Activated T-cell treated with anti-CD3 and anti-CD28 coated beads, Interleukin-2, amount 50 U/mL, for 4 hours (primary cell): Measurements from ENCODE around the gene MNS1. TPM values are rescaled to one million over a fixed set of nuclear protein-coding genes. Genes with fewer than 3 reads are reported as not detected.
"Not testable (repeated sequence)": the region's sequence is repeated elsewhere in the genome, so short reads cannot be mapped to it uniquely, and the experiment has no call there.

Experiments
- ATAC-seq, 2 donors: fragments of 200-7000 bp; cut with Tn5 transposase; one replicate each; pipeline ENCODE4 v1.10.0; 2021
- DNase-seq: peaks from one replicate; pipeline ENCODE4 v3.0.0-alpha.2; 2020
- H3K27me3 Mint-ChIP-seq: one replicate; pipeline ENCODE4 v1.8.0; 2021; ENCODE audit warnings: low read depth, mixed read lengths
- H3K36me3 Mint-ChIP-seq: one replicate; pipeline ENCODE4 v1.8.0; 2022; ENCODE audit warnings: mixed read lengths; ENCODE audit not compliant: insufficient read depth
- H3K4me1 Mint-ChIP-seq: one replicate; pipeline ENCODE4 v1.8.0; 2021; ENCODE audit warnings: low read depth, mixed read lengths
- H3K4me3 Mint-ChIP-seq: one replicate; pipeline ENCODE4 v1.8.0; 2021; ENCODE audit warnings: mild to moderate bottlenecking, moderate library complexity, mixed read lengths
- H3K9me3 Mint-ChIP-seq: one replicate; pipeline ENCODE4 v1.8.0; 2021; ENCODE audit warnings: mixed read lengths
- total RNA-seq, 3 donors: library from RNA; stranded (reverse); gene quantifications; one replicate each; pipeline ENCODE4 v1.2.1, GENCODE V29; 2021

Gene MNS1
- total RNA-seq = under 1 TPM in 2 of 3 donors, not detected in 1; 0.19 to 0.30 TPM

DNA sequence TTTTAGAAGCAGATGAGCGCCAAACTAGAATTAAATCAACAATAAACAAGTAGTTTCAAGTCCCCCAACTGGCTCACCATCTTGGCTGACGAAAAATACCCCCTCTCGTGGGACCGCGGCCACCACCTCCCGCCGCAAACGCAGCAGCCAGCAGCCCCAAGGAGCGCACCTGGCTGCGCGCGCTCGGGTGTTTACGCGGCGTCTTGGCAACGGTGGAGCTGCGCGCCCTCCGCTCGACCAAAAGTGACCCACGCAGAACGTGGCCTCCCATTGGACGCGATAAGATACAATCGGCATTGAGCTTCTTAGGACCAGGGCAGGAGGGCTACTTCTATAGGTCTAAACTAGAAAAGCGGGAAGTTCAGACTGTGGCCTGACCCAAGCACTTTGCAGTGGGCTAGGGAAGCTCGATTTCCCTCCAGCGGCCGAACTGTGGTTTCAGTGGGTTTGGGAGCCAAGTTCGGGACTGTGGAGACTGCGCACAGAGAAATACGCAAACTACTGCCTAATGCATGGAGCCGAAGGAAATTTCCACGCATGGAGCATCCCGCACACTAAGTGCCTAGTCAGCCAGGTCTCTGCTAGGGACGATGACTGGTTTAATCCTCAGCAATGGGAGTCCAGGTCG is at the start of gene MNS1:
Gene MNS1, minus strand, starts transcription at position 245 of the 628 bp plus-strand sequence. Its CDS starts 165 bp downstream, at position 80.
- Mint-ChIP-seq H3K36me3 (no peaks in the 10 kb centered on the region), H3K9me3 (no peaks in the 10 kb centered on the region), H3K4me3 (peak within 1 kb of the TSS; percentile 83), H3K4me1 (peaks cover 20% of the 10 kb centered on the region), H3K27me3 (peaks cover 26% of the 10 kb centered on the region)
- DNase-seq (peak; percentile 27), ATAC-seq (peak; percentile 97)

GRCh38 chr15:56496635-56497034 is 31.7 kb upstream of the MNS1 start:
- H3K4me1 Mint-ChIP-seq = peaks cover 3% of the 10 kb centered on the region
- peaks cover 17% of the 10 kb centered on the region for H3K27me3 Mint-ChIP-seq
- DNase-seq (no peak), ATAC-seq (peak; percentile 34 to 62)
- H3K9me3 Mint-ChIP-seq = no peaks in the 10 kb centered on the region
- H3K4me3 Mint-ChIP-seq = no peak overlapping the region
- no peaks in the 10 kb centered on the region for H3K36me3 Mint-ChIP-seq

DNA sequence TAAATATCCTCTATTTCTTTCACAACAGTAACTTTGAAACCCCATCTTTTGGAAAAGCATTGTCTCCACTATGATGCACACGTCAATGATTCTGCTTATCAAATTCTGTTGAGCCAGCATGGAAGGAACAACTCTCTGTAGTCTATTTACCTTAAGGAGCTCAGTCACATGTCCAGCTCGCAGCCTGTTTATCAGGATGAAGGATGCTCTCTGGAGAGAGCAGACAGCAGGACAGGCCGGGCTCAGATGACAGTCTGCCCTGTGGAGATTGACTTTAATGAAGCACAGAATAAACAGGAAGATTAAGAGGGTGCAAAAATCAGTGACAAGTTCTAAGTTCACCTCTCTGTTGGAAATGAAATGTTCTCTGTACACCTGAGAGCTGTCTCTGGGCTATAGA is 30.6 kb upstream of the MNS1 start:
- DNase-seq = no peak
- H3K27me3 Mint-ChIP-seq = peaks cover 17% of the 10 kb centered on the region
- no peak for ATAC-seq

GRCh38 chr15:56495053-56495452 is 30.1 kb upstream of the MNS1 start:
- Mint-ChIP-seq H3K9me3 (no peaks in the 10 kb centered on the region), H3K4me3 (no peak overlapping the region), H3K4me1 (peaks cover 3% of the 10 kb centered on the region), H3K36me3 (no peaks in the 10 kb centered on the region), H3K27me3 (peaks cover 13% of the 10 kb centered on the region)
- no peak for ATAC-seq
- no peak for DNase-seq

More for the DNA sequence above, 30.6 kb upstream of the MNS1 start:
- Mint-ChIP-seq H3K36me3 (no peaks in the 10 kb centered on the region), H3K9me3 (no peaks in the 10 kb centered on the region), H3K4me1 (peaks cover 3% of the 10 kb centered on the region), H3K4me3 (no peak overlapping the region)

DNA sequence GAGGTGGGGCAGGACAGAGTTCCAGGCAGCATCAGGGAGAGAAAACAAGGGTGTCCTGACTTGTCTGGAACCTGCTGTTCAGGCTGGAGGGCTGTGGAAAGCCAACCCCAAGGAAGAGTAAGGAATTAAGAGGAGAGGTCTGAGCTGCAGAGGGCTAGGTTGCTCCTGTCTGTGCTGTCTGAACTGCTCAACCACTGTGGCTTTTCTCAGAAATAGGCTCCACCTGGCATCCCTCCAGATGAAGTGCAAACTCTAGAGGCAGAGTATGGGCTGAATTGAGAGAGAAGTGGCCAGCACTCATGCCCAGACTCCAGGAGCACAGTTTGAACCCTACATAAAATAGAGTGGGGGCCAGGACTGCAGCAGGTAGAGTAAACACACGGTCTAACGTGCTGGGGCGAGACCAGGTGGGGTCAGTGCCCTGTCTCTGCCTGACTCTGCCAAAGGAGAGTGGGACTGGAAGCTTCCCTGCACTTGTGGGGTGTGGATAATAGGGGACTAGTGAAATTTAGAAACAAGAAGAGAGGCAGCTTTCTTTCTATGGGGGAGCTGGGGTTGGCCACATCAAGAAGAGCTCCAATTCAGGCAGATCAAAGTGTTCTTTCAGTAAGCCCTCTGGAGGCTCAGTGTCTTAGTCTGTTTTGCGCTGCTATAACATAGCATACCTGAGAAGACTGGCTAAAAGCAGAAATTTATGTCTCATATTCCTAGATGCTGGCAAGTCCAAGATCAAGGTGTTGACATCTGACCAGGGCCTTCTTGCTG is 28.0 kb upstream of the MNS1 start:
- no peaks in the 10 kb centered on the region for H3K36me3 Mint-ChIP-seq

DNA sequence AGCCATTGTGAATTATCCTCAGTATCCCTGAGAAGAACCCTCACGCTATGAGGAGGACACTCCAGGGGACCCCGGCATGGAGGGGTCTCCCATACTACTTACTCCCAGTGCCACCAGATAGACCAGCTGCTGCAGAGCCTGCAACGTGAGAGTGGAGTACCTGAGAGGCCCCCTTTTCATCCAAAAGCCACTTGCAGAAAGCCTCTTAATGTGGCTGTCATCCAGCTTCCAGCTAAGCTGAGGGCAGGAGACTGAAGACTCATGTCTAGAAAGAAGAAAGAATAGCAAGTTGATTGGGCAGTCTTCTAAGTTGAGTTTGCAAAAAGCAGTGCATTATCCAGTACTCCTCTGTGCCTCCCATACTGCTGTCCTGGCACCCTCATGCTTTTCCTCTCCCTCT is 27.3 kb upstream of the MNS1 start:
- DNase-seq (no peak), ATAC-seq (no peak)
- H3K4me3 Mint-ChIP-seq = no peak overlapping the region
- H3K36me3 Mint-ChIP-seq = no peaks in the 10 kb centered on the region
- H3K27me3 Mint-ChIP-seq = peaks cover 7% of the 10 kb centered on the region
- H3K9me3 Mint-ChIP-seq = no peaks in the 10 kb centered on the region
- peaks cover 3% of the 10 kb centered on the region for H3K4me1 Mint-ChIP-seq

More for the DNA sequence above, 28.0 kb upstream of the MNS1 start:
- peaks cover 9% of the 10 kb centered on the region for H3K27me3 Mint-ChIP-seq
- H3K4me1 Mint-ChIP-seq = peaks cover 3% of the 10 kb centered on the region
- ATAC-seq = no peak
- no peaks in the 10 kb centered on the region for H3K9me3 Mint-ChIP-seq
- no peak overlapping the region for H3K4me3 Mint-ChIP-seq
- no peak for DNase-seq

DNA sequence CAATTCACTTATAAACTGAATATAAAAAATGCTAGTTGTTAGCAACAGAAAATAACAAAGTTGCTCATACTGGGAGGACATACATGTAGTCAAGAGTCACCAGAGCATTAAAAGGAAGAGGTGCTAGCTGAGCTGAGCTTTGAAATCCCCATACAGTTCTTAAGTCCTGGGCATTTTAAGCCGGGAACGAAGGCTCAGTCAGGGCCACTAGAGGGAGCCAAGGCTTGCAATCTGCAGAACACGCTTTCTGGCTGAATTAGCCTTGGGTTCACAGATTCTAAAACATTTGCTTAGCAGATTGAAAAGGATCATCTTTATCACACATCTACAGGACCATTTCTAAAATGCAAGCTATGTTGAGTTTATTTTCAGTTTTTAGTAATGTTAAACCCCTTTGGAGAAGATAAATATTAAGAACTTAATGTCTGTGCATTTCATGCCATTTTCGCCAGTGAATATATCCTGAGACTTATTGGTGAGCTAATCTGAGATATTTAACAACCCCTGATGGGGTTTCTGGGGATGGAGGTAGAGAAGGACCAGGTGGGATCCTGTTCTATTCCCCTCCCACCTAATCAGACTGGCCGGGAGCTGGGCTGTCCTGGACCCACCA is 26.3 kb upstream of the MNS1 start:
- Mint-ChIP-seq H3K9me3 (no peaks in the 10 kb centered on the region), H3K36me3 (no peaks in the 10 kb centered on the region), H3K4me3 (no peak overlapping the region), H3K27me3 (peaks cover 2% of the 10 kb centered on the region), H3K4me1 (no peaks in the 10 kb centered on the region)
- peak; percentile 38 to 51 for ATAC-seq
- peak; percentile 21 for DNase-seq

GRCh38 chr15:56490461-56490860 is 25.5 kb upstream of the MNS1 start:
- H3K4me3 Mint-ChIP-seq = no peak overlapping the region
- DNase-seq (no peak), ATAC-seq (no peak)
- no peaks in the 10 kb centered on the region for H3K9me3 Mint-ChIP-seq
- no peaks in the 10 kb centered on the region for H3K36me3 Mint-ChIP-seq
- H3K4me1 Mint-ChIP-seq = no peaks in the 10 kb centered on the region
- peaks cover 2% of the 10 kb centered on the region for H3K27me3 Mint-ChIP-seq

- H3K4me3 Mint-ChIP-seq, H3K27me3 Mint-ChIP-seq, DNase-seq, ATAC-seq, H3K4me1 Mint-ChIP-seq, H3K9me3 Mint-ChIP-seq, H3K36me3 Mint-ChIP-seq: not testable (repeated sequence)
These were observed 21.3 kb upstream of the MNS1 start for GRCh38 chr15:56486206-56486605.

- H3K27me3 Mint-ChIP-seq, H3K9me3 Mint-ChIP-seq, DNase-seq, ATAC-seq, H3K36me3 Mint-ChIP-seq, H3K4me1 Mint-ChIP-seq, H3K4me3 Mint-ChIP-seq: not testable (repeated sequence)
These were observed 20.5 kb upstream of the MNS1 start for GRCh38 chr15:56485426-56485825.

DNA sequence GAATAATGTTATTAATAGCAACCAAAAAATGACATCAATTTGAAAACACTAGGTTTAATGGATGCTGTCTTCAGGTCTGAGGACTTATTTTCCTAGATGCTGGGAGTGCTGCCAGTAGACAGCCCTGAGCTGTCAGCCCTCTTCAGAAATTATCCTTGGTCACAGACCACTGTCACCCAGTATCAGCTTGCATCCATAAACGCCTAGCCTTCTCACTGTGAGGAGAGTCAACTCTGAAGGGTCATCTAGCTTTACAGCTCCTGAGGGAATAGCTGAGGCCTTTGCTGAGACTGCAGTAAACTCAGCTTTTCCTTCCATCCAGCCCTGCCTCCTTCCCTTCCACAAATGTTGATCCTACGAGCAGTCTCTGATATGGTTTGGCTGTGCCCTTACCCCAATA is 19.4 kb upstream of the MNS1 start:
- Mint-ChIP-seq H3K9me3 (peaks cover 6% of the 10 kb centered on the region), H3K27me3 (peaks cover 2% of the 10 kb centered on the region), H3K36me3 (no peaks in the 10 kb centered on the region), H3K4me3 (no peak overlapping the region), H3K4me1 (no peaks in the 10 kb centered on the region)
- no peak for ATAC-seq
- no peak for DNase-seq

DNA sequence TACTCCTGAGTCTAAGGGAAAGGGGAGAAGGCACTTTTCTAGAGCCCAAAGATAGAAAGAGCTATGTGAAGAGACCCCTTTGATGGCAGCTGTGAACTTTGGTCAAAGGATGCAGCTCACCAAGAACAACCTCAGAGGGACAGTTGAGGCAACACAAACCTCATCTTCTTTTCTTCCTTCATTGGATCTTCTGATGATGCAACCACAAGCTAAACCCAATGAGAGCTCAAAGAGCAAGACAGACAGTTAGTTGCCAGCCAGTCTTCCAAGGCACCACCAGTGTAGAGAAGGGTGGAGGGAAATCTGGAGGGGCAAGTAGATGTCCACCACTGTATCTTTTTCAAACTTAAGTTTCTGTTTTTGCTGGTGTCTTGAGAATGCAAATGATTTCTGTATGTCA is 10.4 kb upstream of the MNS1 start:
- H3K9me3 Mint-ChIP-seq = peaks cover 3% of the 10 kb centered on the region
- H3K4me1 Mint-ChIP-seq = no peaks in the 10 kb centered on the region
- no peak for ATAC-seq
- no peak for DNase-seq
- H3K27me3 Mint-ChIP-seq = peaks cover 7% of the 10 kb centered on the region
- H3K4me3 Mint-ChIP-seq = no peak overlapping the region
- no peaks in the 10 kb centered on the region for H3K36me3 Mint-ChIP-seq

DNA sequence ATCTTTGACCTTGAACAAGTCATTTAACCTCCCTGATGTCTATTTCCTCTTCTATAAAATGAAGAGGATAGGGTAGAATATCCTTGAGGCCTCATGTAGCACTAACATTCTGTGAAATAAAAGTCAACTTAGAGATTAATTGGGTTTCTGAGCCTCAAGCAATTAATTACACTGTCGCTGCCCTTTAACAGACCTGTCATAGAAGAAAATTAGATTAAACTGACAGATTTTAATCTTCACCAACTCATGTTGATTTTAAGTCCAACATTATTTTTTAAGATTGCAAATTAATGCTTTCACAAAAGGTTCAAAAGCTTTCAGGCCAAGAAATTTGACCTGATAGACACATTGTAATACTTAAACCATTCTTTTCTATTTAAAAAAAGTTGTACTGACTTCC is 8.1 kb upstream of the MNS1 start:
- ATAC-seq (no peak), DNase-seq (no peak)
- H3K9me3 Mint-ChIP-seq = no peaks in the 10 kb centered on the region
- H3K4me3 Mint-ChIP-seq = no peak overlapping the region
- H3K27me3 Mint-ChIP-seq = no peaks in the 10 kb centered on the region
- peaks cover 9% of the 10 kb centered on the region for H3K4me1 Mint-ChIP-seq
- H3K36me3 Mint-ChIP-seq = no peaks in the 10 kb centered on the region

- no peaks in the 10 kb centered on the region for H3K36me3 Mint-ChIP-seq
- H3K4me1 Mint-ChIP-seq = peaks cover 9% of the 10 kb centered on the region
- no peak for DNase-seq
- H3K9me3 Mint-ChIP-seq = no peaks in the 10 kb centered on the region
- H3K27me3 Mint-ChIP-seq = no peaks in the 10 kb centered on the region
- no peak for ATAC-seq
- H3K4me3 Mint-ChIP-seq = no peak overlapping the region
These were observed 7.3 kb upstream of the MNS1 start for GRCh38 chr15:56472278-56472677.
